ENCODE measurements around the gene SUSD4.

SUSD4 gene

DNA sequence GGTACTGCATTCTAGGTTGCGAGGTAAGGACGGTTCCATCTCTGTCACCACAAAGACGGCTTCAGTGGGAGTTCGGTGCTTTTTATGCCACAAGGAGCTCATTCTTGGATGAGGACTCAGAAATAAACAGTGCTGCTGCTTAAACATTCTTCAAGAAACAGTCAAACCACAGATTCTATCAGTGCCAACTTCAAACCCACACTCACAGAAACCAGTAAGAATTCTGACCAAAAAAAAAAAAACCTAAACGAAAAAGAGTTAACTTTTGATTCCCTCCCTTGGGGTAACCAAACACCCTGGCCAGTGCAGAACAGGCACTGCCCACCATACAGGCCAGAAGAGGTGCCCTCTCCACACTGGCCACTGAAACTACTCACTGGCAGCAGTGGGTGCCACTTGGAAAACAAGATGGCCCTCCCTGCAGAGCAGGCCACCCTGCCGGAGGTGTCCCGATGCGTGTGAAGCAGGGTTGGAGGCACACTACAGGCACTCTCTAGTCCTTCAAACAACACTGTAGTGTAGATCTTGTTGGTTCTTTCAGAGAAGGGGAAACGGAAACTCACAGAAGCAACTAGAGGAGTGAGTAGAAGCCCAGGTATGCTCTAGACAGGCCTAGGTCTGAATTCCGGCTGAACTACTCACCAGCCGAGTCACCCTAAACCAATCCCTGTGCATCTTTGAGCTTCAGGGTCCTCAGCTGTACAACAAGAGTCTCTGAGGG is 133.7 kb downstream of the SUSD4 start:
- no peak overlapping the region for H3K4me2 ChIP-seq (ENCODE audit: low read length)
- no peaks in the 10 kb centered on the region for H4K20me1 ChIP-seq (ENCODE audit: insufficient read depth, low read length)
- H3K9me3 ChIP-seq (ENCODE audit: low read length), result no peaks in the 10 kb centered on the region
- no peak overlapping the region for H2AFZ ChIP-seq (ENCODE audit: low read length)
- no peak overlapping the region for H3K27ac ChIP-seq (ENCODE audit: low read depth, low read length, poor library complexity, severe bottlenecking)
- no peaks in the 10 kb centered on the region for H3K79me2 ChIP-seq (ENCODE audit: insufficient read depth, low read length)
- H3K4me3 ChIP-seq (ENCODE audit: low read depth, low read length, poor library complexity, severe bottlenecking), result no peak overlapping the region
- TF ChIP-seq EZH2 (IDR thresholded peaks at IDR 0.05; ENCODE audit: borderline replicate concordance, low read length), result no peak
- TF ChIP-seq, protein P1, sequence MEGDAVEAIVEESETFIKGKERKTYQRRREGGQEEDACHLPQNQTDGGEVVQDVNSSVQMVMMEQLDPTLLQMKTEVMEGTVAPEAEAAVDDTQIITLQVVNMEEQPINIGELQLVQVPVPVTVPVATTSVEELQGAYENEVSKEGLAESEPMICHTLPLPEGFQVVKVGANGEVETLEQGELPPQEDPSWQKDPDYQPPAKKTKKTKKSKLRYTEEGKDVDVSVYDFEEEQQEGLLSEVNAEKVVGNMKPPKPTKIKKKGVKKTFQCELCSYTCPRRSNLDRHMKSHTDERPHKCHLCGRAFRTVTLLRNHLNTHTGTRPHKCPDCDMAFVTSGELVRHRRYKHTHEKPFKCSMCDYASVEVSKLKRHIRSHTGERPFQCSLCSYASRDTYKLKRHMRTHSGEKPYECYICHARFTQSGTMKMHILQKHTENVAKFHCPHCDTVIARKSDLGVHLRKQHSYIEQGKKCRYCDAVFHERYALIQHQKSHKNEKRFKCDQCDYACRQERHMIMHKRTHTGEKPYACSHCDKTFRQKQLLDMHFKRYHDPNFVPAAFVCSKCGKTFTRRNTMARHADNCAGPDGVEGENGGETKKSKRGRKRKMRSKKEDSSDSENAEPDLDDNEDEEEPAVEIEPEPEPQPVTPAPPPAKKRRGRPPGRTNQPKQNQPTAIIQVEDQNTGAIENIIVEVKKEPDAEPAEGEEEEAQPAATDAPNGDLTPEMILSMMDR (IDR thresholded peaks at IDR 0.05; ENCODE audit: low read length), result no peak
- H3K4me1 ChIP-seq (ENCODE audit: insufficient read depth, low read length, severe bottlenecking), result no peaks in the 10 kb centered on the region
- no peak overlapping the region for H3K9ac ChIP-seq (ENCODE audit: low read length)
- no peaks in the 10 kb centered on the region for H3F3A ChIP-seq (ENCODE audit: insufficient read depth, low read length)
- H3K36me3 ChIP-seq (ENCODE audit: insufficient read depth, low read length), result no peaks in the 10 kb centered on the region
- no peaks in the 10 kb centered on the region for H3K27me3 ChIP-seq (ENCODE audit: insufficient read depth, low read length)
- H3K9me2 ChIP-seq (ENCODE audit: low read depth, low read length), result no peaks in the 10 kb centered on the region

DNA sequence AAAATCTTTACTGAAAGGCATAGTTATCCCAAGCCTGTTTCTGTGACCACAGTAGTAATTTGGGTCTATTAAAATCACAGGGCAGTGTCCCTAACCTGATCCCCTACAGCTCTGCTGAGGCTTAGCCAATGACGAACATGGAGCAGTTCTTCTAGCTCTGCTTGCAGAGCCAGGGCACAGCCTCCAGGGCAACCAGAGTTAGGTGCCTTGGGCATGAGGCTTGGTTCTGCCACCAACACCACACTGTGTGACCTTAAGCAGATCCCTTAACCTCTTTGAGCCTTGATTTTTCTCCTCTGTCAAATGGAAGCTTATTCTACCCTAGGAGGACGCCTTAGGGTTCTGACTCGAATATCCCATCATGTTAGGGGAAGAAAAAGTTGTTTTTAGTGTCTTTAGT is 134.2 kb downstream of the SUSD4 start:
- no peak for TF ChIP-seq EZH2 (IDR thresholded peaks at IDR 0.05; ENCODE audit: borderline replicate concordance, low read length)
- TF ChIP-seq, protein P1 (IDR thresholded peaks at IDR 0.05; ENCODE audit: low read length), result no peak
- Histone ChIP-seq H4K20me1 (ENCODE audit: insufficient read depth, low read length) (no peaks in the 10 kb centered on the region), H2AFZ (ENCODE audit: low read length) (no peak overlapping the region), H3K9me3 (ENCODE audit: low read length) (no peaks in the 10 kb centered on the region), H3K4me2 (ENCODE audit: low read length) (no peak overlapping the region), H3K27ac (ENCODE audit: low read depth, low read length, poor library complexity, severe bottlenecking) (no peak overlapping the region), H3K9me2 (ENCODE audit: low read depth, low read length) (no peaks in the 10 kb centered on the region), H3K4me3 (ENCODE audit: low read depth, low read length, poor library complexity, severe bottlenecking) (no peak overlapping the region), H3K79me2 (ENCODE audit: insufficient read depth, low read length) (no peaks in the 10 kb centered on the region), H3K36me3 (ENCODE audit: insufficient read depth, low read length) (no peaks in the 10 kb centered on the region), H3K4me1 (ENCODE audit: insufficient read depth, low read length, severe bottlenecking) (no peaks in the 10 kb centered on the region), H3F3A (ENCODE audit: insufficient read depth, low read length) (no peaks in the 10 kb centered on the region), H3K9ac (ENCODE audit: low read length) (no peak overlapping the region), H3K27me3 (ENCODE audit: insufficient read depth, low read length) (no peaks in the 10 kb centered on the region)

DNA sequence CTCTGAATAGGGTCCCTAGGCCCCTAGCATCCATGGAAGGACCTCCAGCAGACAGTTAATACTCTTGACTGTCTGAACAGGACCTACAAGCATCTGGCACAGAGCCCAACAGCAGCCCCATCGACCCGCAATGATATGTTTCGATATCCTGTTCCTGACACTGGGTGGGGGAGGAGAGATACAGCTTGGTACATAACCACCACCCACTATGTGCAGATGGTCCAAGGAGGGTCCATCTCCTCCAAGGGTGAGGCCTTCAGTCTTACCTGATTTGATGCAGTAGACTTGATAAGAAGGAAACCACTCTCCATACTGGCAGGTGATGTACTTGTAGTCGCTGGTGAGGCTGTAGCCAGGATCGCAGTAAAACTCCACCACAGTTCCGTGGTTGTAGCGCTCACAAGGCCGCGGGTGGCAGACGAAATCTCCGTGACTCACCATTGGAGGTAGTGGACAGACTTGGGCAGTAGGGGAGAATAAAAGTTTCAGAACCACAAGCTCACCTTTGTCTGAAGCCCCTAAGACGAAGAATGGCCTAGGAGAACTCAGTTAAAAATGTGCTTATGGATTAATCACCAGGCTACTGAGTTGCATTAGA is 134.9 kb downstream of the SUSD4 start:
- Histone ChIP-seq H3K9me3 (ENCODE audit: low read length) (no peaks in the 10 kb centered on the region), H3K27me3 (ENCODE audit: insufficient read depth, low read length) (no peaks in the 10 kb centered on the region), H3K9me2 (ENCODE audit: low read depth, low read length) (no peaks in the 10 kb centered on the region), H2AFZ (ENCODE audit: low read length) (no peak overlapping the region), H3K79me2 (ENCODE audit: insufficient read depth, low read length) (no peaks in the 10 kb centered on the region), H3K27ac (ENCODE audit: low read depth, low read length, poor library complexity, severe bottlenecking) (no peak overlapping the region), H3K36me3 (ENCODE audit: insufficient read depth, low read length) (no peaks in the 10 kb centered on the region), H3K9ac (ENCODE audit: low read length) (no peak overlapping the region), H3K4me1 (ENCODE audit: insufficient read depth, low read length, severe bottlenecking) (no peaks in the 10 kb centered on the region), H3F3A (ENCODE audit: insufficient read depth, low read length) (no peaks in the 10 kb centered on the region), H3K4me3 (ENCODE audit: low read depth, low read length, poor library complexity, severe bottlenecking) (no peak overlapping the region), H4K20me1 (ENCODE audit: insufficient read depth, low read length) (no peaks in the 10 kb centered on the region), H3K4me2 (ENCODE audit: low read length) (no peak overlapping the region)
- no peak for TF ChIP-seq EZH2 (IDR thresholded peaks at IDR 0.05; ENCODE audit: borderline replicate concordance, low read length)
- TF ChIP-seq, protein P1 (IDR thresholded peaks at IDR 0.05; ENCODE audit: low read length), result no peak

Measured in OCI-LY1 (cell line).